OCI-LY1 (cell line): ENCODE measurements around the gene ATOX1.

Experiments used
- EZH2 ChIP-seq: fragments of 200-600 bp; sonication (generic), shearing (Covaris generic); IDR thresholded peaks from 2 replicates; pipeline ENCODE4 v1.8.0; 2017; ENCODE audit warnings: borderline replicate concordance, mixed run types, mild to moderate bottlenecking, antibody characterized with exemption, low read length, moderate library complexity, mixed read lengths
- TF ChIP-seq, protein P1 (sequence below): fragments of 200-600 bp; sonication (generic), shearing (Covaris generic); IDR thresholded peaks from 2 replicates; pipeline ENCODE4 v1.5.1; 2017; ENCODE audit warnings: mild to moderate bottlenecking, antibody characterized with exemption, low read length, moderate library complexity, mixed read lengths

DNA sequence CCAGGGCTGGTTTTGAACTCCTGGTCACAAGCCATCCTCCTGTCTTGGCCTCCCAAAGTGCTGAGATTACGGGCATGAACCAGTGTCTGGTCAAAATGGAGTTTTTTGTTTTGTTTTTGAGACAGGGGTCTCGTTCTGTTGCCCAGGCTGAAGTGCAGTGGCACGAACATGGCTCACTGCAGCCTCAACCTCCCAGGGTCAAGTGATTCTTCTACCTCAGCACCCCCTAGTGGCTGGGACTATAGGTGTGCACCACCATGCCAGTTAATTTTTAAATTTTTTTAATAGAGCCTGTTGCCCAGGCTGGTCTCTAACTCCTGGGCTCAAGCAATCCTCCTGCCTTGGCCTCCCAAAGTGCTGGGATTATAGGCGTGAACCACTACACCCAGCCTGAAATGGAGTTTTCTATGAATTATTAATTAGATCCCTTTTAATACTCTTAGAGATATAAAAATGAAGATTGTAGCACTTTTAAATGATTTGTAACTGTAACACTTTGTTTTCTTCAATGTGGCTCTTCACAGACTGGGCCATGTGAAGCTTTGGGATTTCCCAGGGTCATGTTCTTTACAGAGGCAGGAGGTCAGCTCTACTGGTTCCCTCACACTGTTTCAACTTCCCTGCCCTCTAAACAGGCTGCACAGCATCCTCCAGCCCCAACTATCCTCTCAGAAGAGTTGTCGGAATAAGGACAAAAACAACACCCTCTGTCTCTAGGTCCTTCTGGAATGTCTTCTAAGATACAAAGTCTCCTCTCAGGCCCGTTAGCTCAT, 39.0 kb downstream of the ATOX1 start:
- TF ChIP-seq, protein P1, sequence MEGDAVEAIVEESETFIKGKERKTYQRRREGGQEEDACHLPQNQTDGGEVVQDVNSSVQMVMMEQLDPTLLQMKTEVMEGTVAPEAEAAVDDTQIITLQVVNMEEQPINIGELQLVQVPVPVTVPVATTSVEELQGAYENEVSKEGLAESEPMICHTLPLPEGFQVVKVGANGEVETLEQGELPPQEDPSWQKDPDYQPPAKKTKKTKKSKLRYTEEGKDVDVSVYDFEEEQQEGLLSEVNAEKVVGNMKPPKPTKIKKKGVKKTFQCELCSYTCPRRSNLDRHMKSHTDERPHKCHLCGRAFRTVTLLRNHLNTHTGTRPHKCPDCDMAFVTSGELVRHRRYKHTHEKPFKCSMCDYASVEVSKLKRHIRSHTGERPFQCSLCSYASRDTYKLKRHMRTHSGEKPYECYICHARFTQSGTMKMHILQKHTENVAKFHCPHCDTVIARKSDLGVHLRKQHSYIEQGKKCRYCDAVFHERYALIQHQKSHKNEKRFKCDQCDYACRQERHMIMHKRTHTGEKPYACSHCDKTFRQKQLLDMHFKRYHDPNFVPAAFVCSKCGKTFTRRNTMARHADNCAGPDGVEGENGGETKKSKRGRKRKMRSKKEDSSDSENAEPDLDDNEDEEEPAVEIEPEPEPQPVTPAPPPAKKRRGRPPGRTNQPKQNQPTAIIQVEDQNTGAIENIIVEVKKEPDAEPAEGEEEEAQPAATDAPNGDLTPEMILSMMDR: peak; percentile 58
- no peak for TF ChIP-seq EZH2
